Cardiac septum (tissue), 1 donor: ENCODE results near the gene CYP8B1. TPM values are rescaled to one million over a fixed set of nuclear protein-coding genes. Genes with fewer than 3 reads are reported as not detected.

Experiments
- DNase-seq: peaks from one replicate; pipeline ENCODE4 v3.0.0-alpha.2; 2020; ENCODE audit warnings: low spot score
- intact Hi-C: fragments of 100-400 bp; cut with DNase I; formaldehyde crosslinking; loops from one replicate; pipeline ENCODE4 v1.14.0; 2022
- total RNA-seq: library from RNA; stranded (reverse); fragmentation: NEBNext Ultra II Directional; extraction: Animal tissue kit (Norgen Biotek cat#: 25700); gene quantifications from one replicate; pipeline ENCODE4 v1.2.1, GENCODE V29; 2021
- donor health status: DM: no; HTN: no; CAD: no.

CYP8B1 gene
- total RNA-seq, 1 donor from 2014 or later: not detected

DNA sequence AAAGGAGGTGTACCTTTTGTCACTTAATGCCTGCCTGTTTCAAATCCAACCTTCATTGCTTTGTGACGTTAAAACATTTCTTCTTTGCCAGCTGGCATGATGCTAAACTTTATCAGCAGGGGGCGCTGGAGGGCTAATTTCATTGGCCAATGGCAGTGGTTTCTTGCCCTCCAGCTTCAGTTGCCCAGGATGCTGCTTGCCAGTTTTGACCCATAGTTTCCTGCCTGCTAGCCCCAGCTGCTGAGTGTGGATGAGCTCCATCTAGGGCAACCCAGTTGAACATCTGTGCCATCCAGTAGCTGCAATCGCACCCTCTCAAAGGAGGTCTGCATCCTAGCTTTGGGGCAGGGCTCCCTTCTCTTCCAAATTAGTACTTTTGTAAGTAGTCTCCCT is 44.4 kb downstream of the CYP8B1 start:
- DNase-seq: peak; percentile 88
- intact Hi-C loops: loop anchor here (2.0 kb wide), 1 partner anchor 49 kb away; no protein-coding TSS in a partner anchor

DNA sequence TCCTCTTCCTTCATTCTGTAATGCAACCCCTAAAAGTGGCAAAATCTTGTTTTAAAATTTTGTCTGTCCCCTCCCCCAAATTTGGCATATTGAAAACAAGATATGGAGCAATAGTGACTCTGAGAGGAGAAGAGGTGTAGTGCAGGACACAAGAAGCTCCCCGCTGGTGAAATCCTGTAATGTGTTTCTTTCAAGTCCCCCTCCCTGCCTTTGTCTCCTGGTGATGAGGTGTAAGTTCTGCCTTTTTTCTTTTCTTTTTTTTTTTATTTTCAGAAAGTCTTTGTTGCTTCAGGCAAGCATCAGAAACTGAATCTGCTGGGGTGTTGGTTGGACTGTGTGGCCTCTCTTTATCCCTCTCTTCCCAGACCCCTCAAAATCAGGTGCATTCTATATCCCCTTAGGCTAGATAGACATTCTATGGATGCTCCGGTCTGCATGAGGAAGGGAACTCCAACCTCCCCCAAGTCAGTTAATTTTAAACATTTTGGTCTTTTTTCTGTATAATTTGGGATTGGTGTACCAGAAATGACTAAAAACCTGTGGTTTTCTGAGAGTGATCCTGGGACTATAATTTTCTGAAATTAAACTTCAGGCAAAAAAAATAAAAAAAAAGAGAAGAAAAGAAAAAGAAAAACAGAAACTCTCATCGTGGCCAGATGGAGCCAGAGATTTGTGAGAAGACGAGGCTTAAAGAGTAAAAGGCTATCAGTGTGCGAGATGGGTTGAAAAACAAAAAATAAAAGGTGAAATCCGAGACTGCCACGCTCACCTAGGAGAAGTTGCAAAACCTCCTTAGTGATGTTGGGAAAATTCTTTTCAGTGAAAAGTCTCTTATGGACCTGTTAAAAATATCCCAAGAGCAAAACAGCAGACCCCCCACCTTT is 45.0 kb downstream of the CYP8B1 start:
- intact Hi-C loops: loop anchor here (2.0 kb wide), 1 partner anchor 50 kb away; no protein-coding TSS in a partner anchor
- no peak for DNase-seq

DNA sequence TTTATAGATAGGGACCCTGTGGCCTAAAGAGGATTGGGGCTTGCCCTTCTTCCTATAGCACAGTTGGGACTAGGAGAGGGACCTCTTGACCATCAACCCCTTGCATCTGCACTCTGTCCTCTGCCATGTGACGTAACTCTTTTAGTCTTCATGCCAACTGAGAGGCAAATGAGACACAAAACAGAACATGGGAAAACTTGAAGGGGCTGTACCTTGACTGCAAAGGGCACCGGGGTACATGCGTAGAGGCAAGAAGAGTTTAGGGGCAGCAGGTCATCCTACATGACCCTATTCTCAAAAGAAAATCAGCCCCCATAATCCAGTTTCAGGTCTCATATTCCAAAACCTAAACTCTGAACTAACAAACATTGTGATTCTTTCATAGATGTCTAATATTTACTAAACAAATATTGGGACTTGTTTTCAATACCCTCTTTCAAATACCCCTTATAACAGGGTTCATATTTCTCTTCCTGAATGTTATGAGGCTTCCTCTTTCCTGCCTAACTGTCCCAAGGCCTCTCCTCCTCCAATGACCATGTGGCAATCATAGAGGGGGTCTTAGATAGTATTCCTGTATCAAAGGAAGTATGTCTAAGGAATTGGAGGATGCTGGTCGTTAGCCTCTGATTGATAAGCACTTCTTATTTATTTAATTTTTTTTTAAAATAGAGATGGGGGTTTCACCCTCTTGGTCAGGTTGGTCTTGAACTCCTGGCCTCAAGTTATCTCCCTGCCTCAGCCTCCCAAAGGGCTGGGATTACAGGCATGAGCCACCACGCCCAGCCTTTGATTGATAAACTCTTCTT is 45.8 kb downstream of the CYP8B1 start:
- DNase-seq: no peak
- intact Hi-C loops: loop anchor here (2.0 kb wide), 1 partner anchor 51 kb away; no protein-coding TSS in a partner anchor

DNA sequence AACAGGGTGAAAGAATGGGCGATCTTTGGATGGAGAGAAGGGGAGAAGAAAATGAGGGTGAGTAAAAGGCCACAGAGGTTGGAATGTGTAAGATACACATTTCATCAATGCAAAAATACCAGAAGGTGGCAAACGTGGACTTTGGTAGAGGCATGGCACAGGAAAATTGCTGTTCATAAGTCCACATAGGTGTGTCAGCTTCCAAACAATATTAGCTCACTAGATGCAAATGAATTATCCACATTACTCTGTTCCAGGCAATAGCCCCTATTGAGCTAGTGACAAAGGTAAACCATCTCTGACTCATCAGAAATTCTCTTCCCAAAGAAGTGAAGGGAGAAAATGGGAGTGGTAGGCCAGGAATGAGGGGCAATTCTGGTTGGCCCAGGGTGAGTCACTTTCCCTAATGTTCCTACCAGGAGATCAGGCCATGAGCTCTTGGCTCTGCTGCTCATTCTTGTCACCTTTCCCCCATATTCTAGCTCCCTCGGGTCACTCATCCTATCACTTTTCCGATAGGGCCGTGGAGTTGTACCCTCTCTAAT is 46.5 kb downstream of the CYP8B1 start:
- intact Hi-C loops: no loop called here
- no peak for DNase-seq

DNA sequence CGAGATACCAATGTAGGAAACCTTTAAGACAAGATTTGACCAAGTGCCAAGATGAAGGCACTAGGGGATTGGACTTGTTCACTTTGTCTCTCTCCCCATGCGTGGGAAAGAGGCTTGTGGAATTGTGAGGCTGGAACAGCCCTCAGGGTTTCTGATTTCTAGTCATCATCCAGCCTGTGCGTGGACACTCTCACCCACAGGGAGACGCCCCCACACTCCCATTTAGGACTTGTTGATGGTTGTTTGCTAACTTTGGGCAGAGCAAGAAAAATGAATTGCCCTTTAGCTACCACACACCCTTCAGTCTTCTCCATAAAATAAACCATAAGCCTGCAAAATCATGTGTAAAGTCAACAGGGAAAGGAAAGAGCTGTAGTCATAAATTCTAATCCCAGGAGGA is 48.0 kb downstream of the CYP8B1 start:
- no peak for DNase-seq
- intact Hi-C loops: no loop called here

DNA sequence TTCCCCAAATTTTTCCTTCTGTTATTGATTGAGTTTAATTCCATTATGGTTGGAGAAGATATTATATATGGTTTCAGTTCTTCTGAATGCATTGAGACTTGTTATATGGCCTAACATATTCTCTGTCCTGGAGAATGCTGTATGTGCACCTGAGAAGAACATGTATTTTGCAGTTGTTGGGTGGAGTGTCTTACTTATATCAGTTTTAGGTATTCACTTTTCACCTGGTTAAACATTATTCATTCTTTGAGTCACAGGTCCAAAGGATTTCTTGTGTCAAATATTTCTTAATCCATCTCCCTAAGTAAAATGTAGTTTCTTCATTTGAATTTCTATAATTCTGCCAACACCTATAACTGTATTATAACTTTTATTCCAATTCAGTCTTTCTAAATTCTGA is 48.7 kb downstream of the CYP8B1 start:
- intact Hi-C loops: no loop called here
- DNase-seq: no peak

DNA sequence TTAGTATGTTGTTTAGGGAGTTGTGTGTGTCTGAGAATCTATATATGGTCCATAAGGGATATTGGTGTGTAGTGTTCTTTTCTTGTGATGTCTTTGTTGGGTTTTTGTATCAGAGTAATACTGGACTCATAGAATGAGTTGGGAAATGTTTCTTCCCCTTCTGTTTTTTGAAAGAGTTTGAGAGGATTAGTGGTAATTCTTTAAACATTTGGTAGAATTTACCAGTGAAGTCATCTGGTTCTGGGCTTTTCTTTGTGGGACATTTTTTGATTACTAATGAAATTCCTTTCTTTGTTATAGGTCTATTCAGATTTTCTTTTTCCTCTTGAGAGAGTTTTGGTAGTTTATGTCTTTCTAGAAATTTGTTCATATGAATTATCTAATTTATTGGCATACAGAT is 49.5 kb downstream of the CYP8B1 start:
- intact Hi-C loops: no loop called here
- DNase-seq: no peak

DNA sequence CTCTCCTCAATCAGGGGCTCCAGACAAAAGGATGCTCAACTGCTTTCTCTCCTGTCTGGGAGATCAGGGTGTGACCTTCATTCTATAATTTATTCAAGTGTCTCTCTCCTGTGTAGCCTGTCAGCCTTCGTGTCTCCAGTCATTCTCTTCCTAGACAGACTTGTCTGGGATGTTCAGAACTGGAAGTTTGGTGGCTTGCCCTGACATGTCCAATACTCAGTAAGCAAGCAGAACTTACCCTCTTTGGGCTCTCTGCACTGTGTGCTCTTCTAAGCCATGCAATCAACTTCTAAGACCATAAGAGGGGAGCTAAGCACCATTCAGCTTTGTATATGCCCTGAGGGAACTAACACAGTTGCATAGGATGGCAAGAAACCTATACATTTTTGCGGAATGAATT is 52.3 kb downstream of the CYP8B1 start:
- intact Hi-C loops: no loop called here
- DNase-seq: no peak

DNA sequence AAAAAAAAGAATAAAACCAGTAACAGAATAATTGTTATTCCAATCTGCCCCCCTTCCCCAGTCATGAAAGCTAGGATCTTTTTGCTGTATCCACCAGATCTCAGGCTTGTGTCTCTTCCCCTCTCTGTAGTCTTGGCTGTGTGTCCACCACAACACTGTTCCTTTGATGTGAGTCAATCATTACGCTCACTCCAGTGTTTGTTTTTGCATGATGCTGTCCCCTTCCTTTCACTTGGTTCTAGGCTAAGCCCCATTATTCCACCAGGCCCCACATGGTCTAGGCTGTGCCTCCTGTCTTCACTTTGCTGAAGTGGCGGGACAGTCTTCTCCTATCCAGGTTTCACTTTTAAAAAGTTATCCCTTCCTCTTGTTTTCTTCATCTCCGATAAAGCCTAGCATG is 52.9 kb downstream of the CYP8B1 start:
- no peak for DNase-seq
- intact Hi-C loops: no loop called here

Other genes with a start within 250 kb of the CYP8B1 start
- 202 TPM for gene ZBTB47, start 222.2 kb downstream of the CYP8B1 start, total RNA-seq
- gene KLHL40, start 190.3 kb downstream of the CYP8B1 start, total RNA-seq: 0.57 TPM
- 505 TPM for gene HHATL, start 173.1 kb downstream of the CYP8B1 start, total RNA-seq
- 1.1 TPM for gene CCDC13, start 102.6 kb downstream of the CYP8B1 start, total RNA-seq
- gene HIGD1A, start 71.4 kb downstream of the CYP8B1 start, total RNA-seq: 266 TPM
- 1.5 TPM for gene ACKR2, start 66.4 kb downstream of the CYP8B1 start, total RNA-seq
- 6.6 TPM for gene ZNF662, start 30.3 kb upstream of the CYP8B1 start, total RNA-seq
- gene GASK1A, start 103.4 kb upstream of the CYP8B1 start, total RNA-seq: 0.16 TPM
- 15.5 TPM for gene POMGNT2, start 230.2 kb upstream of the CYP8B1 start, total RNA-seq